ENCODE results near the gene YY2.

- TF ChIP-seq CTCF (IDR thresholded peaks at IDR 0.05) (no peak), POLR2AphosphoS5 (IDR thresholded peaks at IDR 0.05) (no peak), EP300 (IDR thresholded peaks at IDR 0.05; ENCODE audit: low read depth) (no peak), POLR2A (IDR thresholded peaks at IDR 0.05) (no peak)
Observed at GRCh38 chrX:21831496-21831895, 24.3 kb upstream of the YY2 start.

Data from transverse colon (tissue), 4 donors.